Uterus (tissue), 2 donors: ENCODE results near the gene UVSSA.
"Not testable (repeated sequence)": the region's sequence is repeated elsewhere in the genome, so short reads cannot be mapped to it uniquely, and the experiment has no call there.

Experiments used
- CTCF ChIP-seq, 4 experiments: fragments of 200-600 bp in 2 of 4; fragments of 450-650 bp in 2 of 4; sonication (generic) in 2 of 4; IDR thresholded peaks; one replicate each; pipeline ENCODE4 v1.5.1; 2016 to 2019; ENCODE audit warnings: antibody characterized with exemption in 4 of 4, mild to moderate bottlenecking in 2 of 4, moderate library complexity in 1 of 4
- POLR2A ChIP-seq, 2 donors: fragments of 450-650 bp; IDR thresholded peaks; one replicate each; pipeline ENCODE4 v1.6.1; 2016; ENCODE audit warnings: antibody characterized with exemption in 2 of 2, mild to moderate bottlenecking in 1 of 2, moderate library complexity in 1 of 2

- TF ChIP-seq CTCF, POLR2A (IDR thresholded peaks at IDR 0.05): not testable (repeated sequence)
These were observed 11.7 kb upstream of the UVSSA start for GRCh38 chr4:1335193-1335883.
